Liver (tissue), 9 donors: ENCODE results near the gene GRIN2D. TPM values are rescaled to one million over a fixed set of nuclear protein-coding genes. Genes with fewer than 3 reads are reported as not detected.

Experiments
- DNase-seq: peaks from one replicate; pipeline ENCODE4 v3.0.0-alpha.2; 2017; ENCODE audit warnings: low spot score
- H3K27ac ChIP-seq, 2 donors: one replicate each; pipeline ENCODE4 v1.7.0; 2013; ENCODE audit warnings: inconsistent platforms in 2 of 2, low read length in 2 of 2, control low read depth in 1 of 2, low read depth in 1 of 2, mild to moderate bottlenecking in 1 of 2
- H3K27me3 ChIP-seq, 4 donors: one replicate each; pipeline versions ENCODE4 v1.6.1 to v1.7.0; 2013; ENCODE audit warnings: low read length in 3 of 4, inconsistent platforms in 1 of 4, mild to moderate bottlenecking in 1 of 4, moderate library complexity in 1 of 4; ENCODE audit not compliant: control insufficient read depth in 4 of 4, insufficient read depth in 4 of 4
- H3K36me3 ChIP-seq, 4 donors: one replicate each; pipeline versions ENCODE4 v1.6.1 to v1.7.0; 2013; ENCODE audit warnings: low read length in 3 of 4, mild to moderate bottlenecking in 3 of 4, low read depth in 1 of 4, moderate library complexity in 1 of 4; ENCODE audit not compliant: control insufficient read depth in 4 of 4, insufficient read depth in 3 of 4
- H3K4me1 ChIP-seq, 4 donors: one replicate each; pipeline versions ENCODE4 v1.6.1 to v1.7.0; 2013; ENCODE audit warnings: low read length in 3 of 4, mild to moderate bottlenecking in 3 of 4, moderate library complexity in 1 of 4; ENCODE audit not compliant: control insufficient read depth in 4 of 4, insufficient read depth in 4 of 4
- H3K4me3 ChIP-seq, 3 donors: one replicate each; pipeline versions ENCODE4 v1.6.1 to v1.7.0; 2013; ENCODE audit warnings: low read length in 3 of 3, control low read depth in 1 of 3, low read depth in 1 of 3, mild to moderate bottlenecking in 1 of 3
- H3K9ac ChIP-seq, 2 donors: one replicate each; pipeline ENCODE4 v1.7.0; 2013; ENCODE audit warnings: low read length in 2 of 2, mild to moderate bottlenecking in 2 of 2, moderate library complexity in 2 of 2, control low read depth in 1 of 2, low read depth in 1 of 2
- H3K9me3 ChIP-seq, 4 donors: one replicate each; pipeline versions ENCODE4 v1.6.1 to v1.7.0; 2013; ENCODE audit warnings: low read length in 3 of 4; ENCODE audit not compliant: control insufficient read depth in 4 of 4
- ATF3 ChIP-seq: IDR thresholded peaks from 2 replicates; pipeline ENCODE4 v1.6.1; 2016; ENCODE audit warnings: antibody characterized with exemption
- CTCF ChIP-seq: fragments of 150-350 bp; IDR thresholded peaks from 2 replicates; pipeline ENCODE4 v1.5.1; 2017; ENCODE audit warnings: improper control_type of control experiment, low read depth, low read length; ENCODE audit not compliant: missing input control
- EGR1 ChIP-seq, 2 donors: IDR thresholded peaks; 2 replicates each; pipeline ENCODE4 v1.6.1; 2016 to 2018; ENCODE audit warnings: antibody characterized with exemption in 2 of 2, low read depth in 2 of 2
- FOXA1 ChIP-seq: IDR thresholded peaks from 2 replicates; pipeline ENCODE4 v1.6.1; 2016; ENCODE audit warnings: antibody characterized with exemption
- FOXA2 ChIP-seq: IDR thresholded peaks from 2 replicates; pipeline ENCODE4 v1.6.1; 2016; ENCODE audit warnings: antibody characterized with exemption
- GABPA ChIP-seq, 2 donors: IDR thresholded peaks in 1 of 2; conservative IDR thresholded peaks in 1 of 2; 2 replicates each; pipeline ENCODE4 v1.6.1; 2016; ENCODE audit warnings: antibody characterized with exemption in 2 of 2, mild to moderate bottlenecking in 1 of 2, moderate library complexity in 1 of 2
- HNF4A ChIP-seq, 2 donors: conservative IDR thresholded peaks; 2 replicates each; pipeline ENCODE4 v1.6.1; 2016; ENCODE audit warnings: antibody characterized with exemption in 2 of 2, mild to moderate bottlenecking in 2 of 2
- HNF4G ChIP-seq: IDR thresholded peaks from 2 replicates; pipeline ENCODE4 v1.6.1; 2016; ENCODE audit warnings: antibody characterized with exemption
- JUND ChIP-seq, 2 donors: IDR thresholded peaks; 2 replicates each; pipeline ENCODE4 v1.6.1; 2016; ENCODE audit warnings: antibody characterized with exemption in 2 of 2
- MAX ChIP-seq: IDR thresholded peaks from 2 replicates; pipeline ENCODE4 v1.6.1; 2016; ENCODE audit warnings: antibody characterized with exemption
- NR2F2 ChIP-seq: IDR thresholded peaks from 2 replicates; pipeline ENCODE4 v1.6.1; 2016; ENCODE audit warnings: antibody characterized with exemption
- RAD21 ChIP-seq, 2 donors: IDR thresholded peaks; 2 replicates each; pipeline ENCODE4 v1.6.1; 2016; ENCODE audit warnings: antibody characterized with exemption in 2 of 2, mild to moderate bottlenecking in 2 of 2
- REST ChIP-seq: IDR thresholded peaks from 2 replicates; pipeline ENCODE4 v1.6.1; 2016; ENCODE audit warnings: antibody characterized with exemption, mild to moderate bottlenecking
- RXRA ChIP-seq, 2 donors: IDR thresholded peaks; 2 replicates each; pipeline ENCODE4 v1.6.1; 2017 to 2018; ENCODE audit warnings: antibody characterized with exemption in 2 of 2, mild to moderate bottlenecking in 1 of 2
- SP1 ChIP-seq: IDR thresholded peaks from 2 replicates; pipeline ENCODE4 v1.6.1; 2018; ENCODE audit warnings: antibody characterized with exemption, mild to moderate bottlenecking
- TAF1 ChIP-seq: conservative IDR thresholded peaks from 2 replicates; pipeline ENCODE4 v1.6.1; 2016; ENCODE audit warnings: antibody characterized with exemption, mild to moderate bottlenecking
- YY1 ChIP-seq: IDR thresholded peaks from 2 replicates; pipeline ENCODE4 v1.6.1; 2016; ENCODE audit warnings: antibody characterized with exemption, mild to moderate bottlenecking
- ZBTB33 ChIP-seq: IDR thresholded peaks from 2 replicates; pipeline ENCODE4 v1.6.1; 2016; ENCODE audit warnings: antibody characterized with exemption
- WGBS: extraction: QIAGEN DNeasy Blood & Tissue Kit; methylation state at CpG from one replicate; pipeline ENCODE4 v1.1.7; 2013; 5-methylcytosine and 5-hydroxymethylcytosine counted together
- polyA plus RNA-seq, 2 donors: library from polyadenylated mRNA; stranded (reverse) in 1 of 2; unstranded in 1 of 2; fragments of 200-250 nt in 1 of 2; fragments of >200 nt in 1 of 2; fragmentation: Nextera tagmentation in 1 of 2; extraction: Ambion mirVana in 1 of 2; gene quantifications; one replicate each; pipeline versions ENCODE4 v1.2.1 to v1.2.3, GENCODE V29; 2013 to 2015
- total RNA-seq, 2 donors: library from RNA; depleted of rRNA; stranded (reverse); fragments of >200 nt; gene quantifications; one replicate each; pipeline ENCODE4 v1.2.3, GENCODE V29; 2014
- donor health status: healthy.
- donor health status: healthy.
- donor health status: healthy.
- donor health status: healthy.
- donor health status: healthy.

The GRIN2D gene
- total and polyA plus RNA-seq, 4 donors: 0.13 to 0.33 (median 0.17) TPM; not detected in 1

GRCh38 chr19:48396824-48397176 lies 3.3 kb downstream of the GRIN2D start (continued):
- TF ChIP-seq ZBTB33 (no peak), SP1 (no peak), HNF4G (no peak), NR2F2 (no peak), YY1 (no peak), FOXA1 (no peak), GABPA (IDR thresholded peaks at IDR 0.05 in 1 of 2, conservative IDR thresholded peaks at IDR 0.05 in 1 of 2) (no peak), JUND (IDR thresholded peaks at IDR 0.05) (no peak), EGR1 (IDR thresholded peaks at IDR 0.05; ENCODE audit: low read depth in 2 of 2) (no peak), RAD21 (IDR thresholded peaks at IDR 0.05) (no peak), ATF3 (no peak), RXRA (IDR thresholded peaks at IDR 0.05) (no peak)

- Histone ChIP-seq H3K9ac (no peak overlapping the region), H3K4me3 (no peak overlapping the region), H3K27ac (no peak overlapping the region), H3K27me3 (peaks cover 0 to 20% (median 14%) of the 10 kb centered on the region in 4 donors), H3K36me3 (no peaks in the 10 kb centered on the region), H3K9me3 (no peaks in the 10 kb centered on the region), H3K4me1 (peaks cover 0 to 8% (median 4%) of the 10 kb centered on the region in 4 donors)
- TF ChIP-seq MAX (no peak), TAF1 (no peak), SP1 (no peak), GABPA (IDR thresholded peaks at IDR 0.05 in 1 of 2, conservative IDR thresholded peaks at IDR 0.05 in 1 of 2) (no peak), RAD21 (IDR thresholded peaks at IDR 0.05) (no peak), FOXA2 (no peak), EGR1 (IDR thresholded peaks at IDR 0.05; ENCODE audit: low read depth in 2 of 2) (no peak), NR2F2 (no peak), REST (no peak), CTCF (no peak), ATF3 (no peak), HNF4G (no peak), HNF4A (conservative IDR thresholded peaks at IDR 0.05) (no peak), JUND (IDR thresholded peaks at IDR 0.05) (no peak)
- peak; percentile 27 for DNase-seq
- WGBS: 34% methylated on average over 22 of the region's 22 CpGs
These were observed 4.0 kb downstream of the GRIN2D start for GRCh38 chr19:48397263-48398101.
